K562 (cell line): ENCODE measurements around the gene DSTYK. TPM values are rescaled to one million over a fixed set of nuclear protein-coding genes. Genes with fewer than 3 reads are reported as not detected.

Experiments
- SMAD4 ChIP-seq: fragments of 250-450 bp; sonication (Bioruptor Pico); conservative IDR thresholded peaks from 2 replicates; pipeline ENCODE4 v1.8.0; 2021; ENCODE audit warnings: inconsistent platforms, mild to moderate bottlenecking, moderate library complexity
- ZNF175 ChIP-seq: fragments of 200-800 bp; sonication (Bioruptor generic); IDR thresholded peaks from 2 replicates; pipeline ENCODE4 v1.6.1; 2016; ENCODE audit warnings: low read depth, mild to moderate bottlenecking, missing genetic modification characterization, missing compliant biosample characterization
- ZNF644 ChIP-seq: fragments of 200-800 bp; sonication (Bioruptor generic); IDR thresholded peaks from 2 replicates; pipeline ENCODE4 v1.6.1; 2016; ENCODE audit warnings: low read depth, missing genetic modification characterization, missing compliant biosample characterization
- ZNF764 ChIP-seq: fragments of 250-450 bp; sonication (Bioruptor Pico); IDR thresholded peaks from 2 replicates; pipeline ENCODE4 v1.4.0; 2020; ENCODE audit warnings: low read depth, mild to moderate bottlenecking, moderate library complexity
- polyA plus RNA-seq, 8 experiments: library from polyadenylated mRNA; depleted of rRNA in 4 of 8; stranded (reverse) in 5 of 8; unstranded in 3 of 8; fragments of >200 nt; fragmentation: Nextera tagmentation in 2 of 8; fragmentation: Illumina TruSeq in 1 of 8; extraction: Ambion mirVana in 2 of 8; extraction: Trizol in 1 of 8; gene quantifications; 2 replicates each; pipeline versions ENCODE4 v1.2.1 to v1.2.3, GENCODE V29; 2011 to 2014; ENCODE audit warnings: inconsistent platforms in 1 of 8, missing spikeins in 1 of 8
- total RNA-seq, 7 experiments: library from RNA; depleted of rRNA in 6 of 7; stranded (reverse); fragments of >200 nt in 6 of 7; fragmentation: Illumina TruSeq in 2 of 7; extraction: Trizol in 2 of 7; gene quantifications; 2 replicates each; pipeline versions ENCODE4 v1.2.1 to v1.2.3, GENCODE V29; 2011 to 2021; ENCODE audit warnings: low replicate concordance in 1 of 7
- TF ChIP-seq, protein P1 (sequence below), 2 experiments: IDR thresholded peaks in 1 of 2; conservative IDR thresholded peaks in 1 of 2; 2 replicates each; pipeline ENCODE4 v1.6.1; 2016; ENCODE audit warnings: low read depth in 2 of 2, mild to moderate bottlenecking in 1 of 2, missing compliant biosample characterization in 1 of 2, missing genetic modification characterization in 1 of 2, moderate library complexity in 1 of 2
- TF ChIP-seq, protein P2 (sequence below): fragments of 450-650 bp; IDR thresholded peaks from 2 replicates; pipeline ENCODE4 v1.7.1; 2018; ENCODE audit warnings: mild to moderate bottlenecking, low read depth; ENCODE audit not compliant: partially characterized antibody
- TF ChIP-seq, protein P3 (sequence below): sonication (generic); formaldehyde crosslinking; IDR thresholded peaks from 2 replicates; pipeline ENCODE4 v1.8.0; 2023; ENCODE audit warnings: mild to moderate bottlenecking, missing genetic modification reagents
- TF ChIP-seq, protein P4 (sequence below): fragments of 250-450 bp; sonication (Bioruptor Pico); IDR thresholded peaks from 2 replicates; pipeline ENCODE4 v1.5.0; 2021; ENCODE audit warnings: mild to moderate bottlenecking, moderate library complexity
- TF ChIP-seq, protein P5 (sequence below): fragments of 450-650 bp; formaldehyde crosslinking; IDR thresholded peaks from 2 replicates; pipeline ENCODE4 v1.4.0; 2022; ENCODE audit warnings: mild to moderate bottlenecking, moderate library complexity

The DSTYK gene
- total and polyA plus RNA-seq, 9 of the 15 experiments (the other 6 are each of a cell fraction or from before 2014, with no cell fraction given), result 4.2 to 7.1 (median 6.2) TPM

DNA sequence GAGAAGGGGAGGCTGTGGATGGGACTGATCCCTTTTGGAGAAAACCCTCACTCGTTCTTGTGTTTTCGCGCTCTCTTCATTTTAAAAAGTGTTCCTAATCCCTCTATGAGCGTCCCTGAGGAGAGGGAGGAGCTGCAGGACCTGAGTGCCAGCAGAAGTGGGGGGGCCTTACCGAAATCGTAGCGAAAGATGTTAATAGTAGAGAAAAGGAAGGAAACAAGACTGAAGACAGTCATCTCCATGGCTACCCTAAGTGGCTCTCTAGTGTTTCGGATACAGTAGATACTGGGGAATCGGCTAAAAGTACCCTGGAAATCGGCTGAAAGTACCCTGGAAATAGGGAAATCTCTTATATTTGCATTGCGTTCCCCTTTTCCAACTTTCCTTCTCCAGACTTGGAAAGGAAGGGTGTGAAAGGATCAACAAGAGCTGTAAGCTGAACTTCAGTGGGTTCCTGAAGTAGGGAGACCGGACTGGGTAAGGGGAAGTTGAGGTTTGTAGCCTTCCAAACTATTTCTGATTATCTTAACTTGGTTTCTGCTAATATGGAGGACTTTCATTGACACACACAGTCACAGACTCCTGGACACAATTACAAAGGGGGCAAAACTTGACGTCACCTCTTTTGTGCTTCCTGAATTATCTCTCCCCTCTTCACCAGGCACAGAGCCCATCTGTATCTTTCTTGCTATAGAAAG lies 486 bp upstream of the DSTYK start (continued):
- TF ChIP-seq, protein P1, sequence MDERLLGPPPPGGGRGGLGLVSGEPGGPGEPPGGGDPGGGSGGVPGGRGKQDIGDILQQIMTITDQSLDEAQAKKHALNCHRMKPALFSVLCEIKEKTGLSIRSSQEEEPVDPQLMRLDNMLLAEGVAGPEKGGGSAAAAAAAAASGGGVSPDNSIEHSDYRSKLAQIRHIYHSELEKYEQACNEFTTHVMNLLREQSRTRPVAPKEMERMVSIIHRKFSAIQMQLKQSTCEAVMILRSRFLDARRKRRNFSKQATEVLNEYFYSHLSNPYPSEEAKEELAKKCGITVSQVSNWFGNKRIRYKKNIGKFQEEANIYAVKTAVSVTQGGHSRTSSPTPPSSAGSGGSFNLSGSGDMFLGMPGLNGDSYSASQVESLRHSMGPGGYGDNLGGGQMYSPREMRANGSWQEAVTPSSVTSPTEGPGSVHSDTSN (CRISPR knock-in tag; IDR thresholded peaks at IDR 0.05; ENCODE audit: low read depth), result no peak
- TF ChIP-seq, protein P1 (tag; conservative IDR thresholded peaks at IDR 0.05; ENCODE audit: low read depth), result 0 out of 2 replicates have a peak, but pooled peaks have one; percentile 5
- TF ChIP-seq, protein P2, sequence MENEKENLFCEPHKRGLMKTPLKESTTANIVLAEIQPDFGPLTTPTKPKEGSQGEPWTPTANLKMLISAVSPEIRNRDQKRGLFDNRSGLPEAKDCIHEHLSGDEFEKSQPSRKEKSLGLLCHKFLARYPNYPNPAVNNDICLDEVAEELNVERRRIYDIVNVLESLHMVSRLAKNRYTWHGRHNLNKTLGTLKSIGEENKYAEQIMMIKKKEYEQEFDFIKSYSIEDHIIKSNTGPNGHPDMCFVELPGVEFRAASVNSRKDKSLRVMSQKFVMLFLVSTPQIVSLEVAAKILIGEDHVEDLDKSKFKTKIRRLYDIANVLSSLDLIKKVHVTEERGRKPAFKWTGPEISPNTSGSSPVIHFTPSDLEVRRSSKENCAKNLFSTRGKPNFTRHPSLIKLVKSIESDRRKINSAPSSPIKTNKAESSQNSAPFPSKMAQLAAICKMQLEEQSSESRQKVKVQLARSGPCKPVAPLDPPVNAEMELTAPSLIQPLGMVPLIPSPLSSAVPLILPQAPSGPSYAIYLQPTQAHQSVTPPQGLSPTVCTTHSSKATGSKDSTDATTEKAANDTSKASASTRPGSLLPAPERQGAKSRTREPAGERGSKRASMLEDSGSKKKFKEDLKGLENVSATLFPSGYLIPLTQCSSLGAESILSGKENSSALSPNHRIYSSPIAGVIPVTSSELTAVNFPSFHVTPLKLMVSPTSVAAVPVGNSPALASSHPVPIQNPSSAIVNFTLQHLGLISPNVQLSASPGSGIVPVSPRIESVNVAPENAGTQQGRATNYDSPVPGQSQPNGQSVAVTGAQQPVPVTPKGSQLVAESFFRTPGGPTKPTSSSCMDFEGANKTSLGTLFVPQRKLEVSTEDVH, result peak; percentile 0
- TF ChIP-seq ZNF764 (no peak), ZNF175 (peak; percentile 49), SMAD4 (no peak), ZNF644 (peak; percentile 17)
- TF ChIP-seq, protein P3, sequence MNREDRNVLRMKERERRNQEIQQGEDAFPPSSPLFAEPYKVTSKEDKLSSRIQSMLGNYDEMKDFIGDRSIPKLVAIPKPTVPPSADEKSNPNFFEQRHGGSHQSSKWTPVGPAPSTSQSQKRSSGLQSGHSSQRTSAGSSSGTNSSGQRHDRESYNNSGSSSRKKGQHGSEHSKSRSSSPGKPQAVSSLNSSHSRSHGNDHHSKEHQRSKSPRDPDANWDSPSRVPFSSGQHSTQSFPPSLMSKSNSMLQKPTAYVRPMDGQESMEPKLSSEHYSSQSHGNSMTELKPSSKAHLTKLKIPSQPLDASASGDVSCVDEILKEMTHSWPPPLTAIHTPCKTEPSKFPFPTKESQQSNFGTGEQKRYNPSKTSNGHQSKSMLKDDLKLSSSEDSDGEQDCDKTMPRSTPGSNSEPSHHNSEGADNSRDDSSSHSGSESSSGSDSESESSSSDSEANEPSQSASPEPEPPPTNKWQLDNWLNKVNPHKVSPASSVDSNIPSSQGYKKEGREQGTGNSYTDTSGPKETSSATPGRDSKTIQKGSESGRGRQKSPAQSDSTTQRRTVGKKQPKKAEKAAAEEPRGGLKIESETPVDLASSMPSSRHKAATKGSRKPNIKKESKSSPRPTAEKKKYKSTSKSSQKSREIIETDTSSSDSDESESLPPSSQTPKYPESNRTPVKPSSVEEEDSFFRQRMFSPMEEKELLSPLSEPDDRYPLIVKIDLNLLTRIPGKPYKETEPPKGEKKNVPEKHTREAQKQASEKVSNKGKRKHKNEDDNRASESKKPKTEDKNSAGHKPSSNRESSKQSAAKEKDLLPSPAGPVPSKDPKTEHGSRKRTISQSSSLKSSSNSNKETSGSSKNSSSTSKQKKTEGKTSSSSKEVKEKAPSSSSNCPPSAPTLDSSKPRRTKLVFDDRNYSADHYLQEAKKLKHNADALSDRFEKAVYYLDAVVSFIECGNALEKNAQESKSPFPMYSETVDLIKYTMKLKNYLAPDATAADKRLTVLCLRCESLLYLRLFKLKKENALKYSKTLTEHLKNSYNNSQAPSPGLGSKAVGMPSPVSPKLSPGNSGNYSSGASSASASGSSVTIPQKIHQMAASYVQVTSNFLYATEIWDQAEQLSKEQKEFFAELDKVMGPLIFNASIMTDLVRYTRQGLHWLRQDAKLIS (CRISPR knock-in tag), result no peak
- TF ChIP-seq, protein P4, sequence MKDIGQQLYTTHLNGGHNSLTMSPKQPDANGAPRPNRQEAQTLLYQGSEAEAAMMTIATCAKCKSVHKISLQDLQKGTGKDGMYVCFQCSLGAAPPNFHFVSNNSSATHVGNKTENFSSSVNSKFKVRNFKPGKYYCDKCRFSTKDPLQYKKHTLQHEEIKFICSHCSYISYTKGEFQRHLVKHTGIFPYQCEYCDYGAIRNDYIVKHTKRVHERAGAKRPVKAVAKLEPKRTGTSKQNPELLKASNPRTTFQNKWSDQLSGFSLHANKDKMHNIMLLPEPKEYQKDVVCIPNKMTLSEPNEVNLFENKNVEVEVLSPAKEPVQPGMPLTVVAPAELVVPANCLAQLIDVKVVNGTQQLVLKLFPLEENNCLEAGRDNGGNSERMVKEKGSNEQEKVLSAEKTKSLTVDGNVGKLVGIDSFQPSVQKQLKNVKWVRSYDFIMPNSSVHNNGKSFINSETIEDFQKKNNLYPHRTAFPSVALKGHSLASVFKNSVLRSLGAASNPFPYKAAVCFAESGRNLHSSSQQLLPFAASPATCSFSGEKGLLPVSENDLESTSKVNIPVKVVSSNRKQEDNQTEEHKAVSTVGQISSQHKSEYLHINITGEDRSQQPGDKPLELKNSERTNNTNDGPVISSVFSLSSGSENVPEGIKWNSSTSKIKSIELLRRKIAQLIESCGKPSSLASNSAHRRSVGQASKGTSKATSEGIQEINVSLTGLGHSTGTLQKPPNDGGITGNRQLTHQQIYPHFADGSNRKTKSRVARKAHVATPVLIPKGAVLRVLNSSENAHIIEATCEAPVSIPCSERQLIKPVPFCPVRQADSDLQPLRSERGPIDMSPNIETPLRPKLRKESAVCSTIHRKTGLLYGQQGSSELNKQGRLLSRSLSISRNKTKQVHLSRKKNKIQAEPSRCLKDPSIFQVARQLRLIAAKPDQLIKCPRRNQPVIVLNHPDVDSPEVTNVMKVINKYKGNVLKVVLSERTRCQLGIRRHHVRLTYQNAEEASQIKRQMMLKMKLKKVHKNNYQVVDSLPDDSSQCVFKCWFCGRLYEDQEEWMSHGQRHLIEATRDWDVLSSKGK (CRISPR knock-in tag), result 0 out of 2 replicates have a peak, but pooled peaks have one; percentile 13
- TF ChIP-seq, protein P5, sequence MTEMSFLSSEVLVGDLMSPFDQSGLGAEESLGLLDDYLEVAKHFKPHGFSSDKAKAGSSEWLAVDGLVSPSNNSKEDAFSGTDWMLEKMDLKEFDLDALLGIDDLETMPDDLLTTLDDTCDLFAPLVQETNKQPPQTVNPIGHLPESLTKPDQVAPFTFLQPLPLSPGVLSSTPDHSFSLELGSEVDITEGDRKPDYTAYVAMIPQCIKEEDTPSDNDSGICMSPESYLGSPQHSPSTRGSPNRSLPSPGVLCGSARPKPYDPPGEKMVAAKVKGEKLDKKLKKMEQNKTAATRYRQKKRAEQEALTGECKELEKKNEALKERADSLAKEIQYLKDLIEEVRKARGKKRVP (CRISPR knock-in tag), result no peak
